Right cardiac atrium (tissue), 5 donors: ENCODE measurements around the gene TMEM125. TPM values are rescaled to one million over a fixed set of nuclear protein-coding genes. Genes with fewer than 3 reads are reported as not detected.

Source experiments
- polyA plus RNA-seq: library from polyadenylated mRNA; stranded (reverse); fragments of 200-250 nt; gene quantifications from one replicate; pipeline ENCODE4 v1.2.3, GENCODE V29; 2013
- total RNA-seq, 4 donors: library from RNA; stranded (reverse); fragmentation: NEBNext Ultra II Directional; extraction: Animal tissue kit (Norgen Biotek cat#: 25700); gene quantifications; one replicate each; pipeline ENCODE4 v1.2.1, GENCODE V29; 2021
- donor health status: healthy with polysubstance abuse.
- donor health status: DM: no; HTN: yes; CAD: no.
- donor health status: DM: no; HTN: no; CAD: no.
- donor health status: DM: no; HTN: yes; CAD: no; lungs with severe emphysema.
- donor health status: DM: yes; HTN: yes; CAD: no.

Gene TMEM125
- total and polyA plus RNA-seq, 5 donors: 0.68 to 1.6 (median 1.3) TPM

Other genes with a start within 250 kb of the TMEM125 start
- gene EBNA1BP2, start 97.7 kb upstream of the TMEM125 start, total RNA-seq: 10 to 100 TPM; 23.6 to 32.4 (median 28.2) TPM
- gene EBNA1BP2, start 97.7 kb upstream of the TMEM125 start, polyA plus RNA-seq: 38.8 TPM
- under 1 TPM in 3 of 4 donors, not detected in 1; 0.06 to 0.25 (median 0.14) TPM for gene CFAP57, start 97.7 kb upstream of the TMEM125 start, total RNA-seq
- 0.09 TPM for gene CFAP57, start 97.7 kb upstream of the TMEM125 start, polyA plus RNA-seq
- not detected for gene C1orf210, start 15.6 kb downstream of the TMEM125 start, total RNA-seq
- 0.07 TPM for gene C1orf210, start 15.6 kb downstream of the TMEM125 start, polyA plus RNA-seq
- 10 to 100 TPM; 21.7 to 49.4 (median 44.4) TPM for gene TIE1, start 31.0 kb downstream of the TMEM125 start, total RNA-seq
- 30.4 TPM for gene TIE1, start 31.0 kb downstream of the TMEM125 start, polyA plus RNA-seq
- gene MPL, start 67.8 kb downstream of the TMEM125 start, total RNA-seq: 1 to 10 TPM in 2 of 4 donors, under 1 TPM in 2; 0.79 to 1.4 (median 1.1) TPM
- 0.18 TPM for gene MPL, start 67.8 kb downstream of the TMEM125 start, polyA plus RNA-seq
- 1 to 10 TPM in 3 of 4 donors, under 1 TPM in 1; 0.67 to 3.5 (median 1.5) TPM for gene CDC20, start 89.0 kb downstream of the TMEM125 start, total RNA-seq
- 0.54 TPM for gene CDC20, start 89.0 kb downstream of the TMEM125 start, polyA plus RNA-seq
- 10 to 100 TPM; 33.1 to 47.1 (median 35.6) TPM for gene ELOVL1, start 98.0 kb downstream of the TMEM125 start, total RNA-seq
- 40.5 TPM for gene ELOVL1, start 98.0 kb downstream of the TMEM125 start, polyA plus RNA-seq
- gene MED8, start 119.8 kb downstream of the TMEM125 start, total RNA-seq: 10 to 100 TPM; 16.8 to 22.1 (median 18.9) TPM
- 16.0 TPM for gene MED8, start 119.8 kb downstream of the TMEM125 start, polyA plus RNA-seq
- gene SZT2, start 119.9 kb downstream of the TMEM125 start, total RNA-seq: 10 to 100 TPM; 31.2 to 36.4 (median 33.4) TPM
- gene SZT2, start 119.9 kb downstream of the TMEM125 start, polyA plus RNA-seq: 20.8 TPM
- 10 to 100 TPM; 26.9 to 33.1 (median 31.6) TPM for gene HYI, start 183.9 kb downstream of the TMEM125 start, total RNA-seq
- 31.1 TPM for gene HYI, start 183.9 kb downstream of the TMEM125 start, polyA plus RNA-seq